Kidney (tissue), 14 donors: Measurements from ENCODE around the gene POLR2L. TPM values are rescaled to one million over a fixed set of nuclear protein-coding genes. Genes with fewer than 3 reads are reported as not detected.

Experiments
- DNase-seq, 5 donors: peaks; one replicate each; pipeline ENCODE4 v3.0.0-alpha.2; 2013 to 2020
- FAIRE-seq: peaks from 2 replicates; lab custom pipeline; 2012; peaks lifted over from hg19 to GRCh38; lab: Jason Lieb, UNC
- H3K27ac ChIP-seq, 2 donors: one replicate each; pipeline ENCODE4 v1.7.0; 2013; ENCODE audit warnings: low read depth in 2 of 2, low read length in 2 of 2, inconsistent platforms in 1 of 2
- H3K27me3 ChIP-seq: one replicate; pipeline ENCODE4 v1.7.1; 2013; ENCODE audit warnings: low read length, inconsistent platforms; ENCODE audit not compliant: control insufficient read depth, insufficient read depth
- H3K36me3 ChIP-seq, 3 donors: one replicate each; pipeline versions ENCODE4 v1.7.0 to v1.7.1; 2013; ENCODE audit warnings: low read length in 3 of 3, control low read depth in 1 of 3, inconsistent platforms in 1 of 3; ENCODE audit not compliant: insufficient read depth in 3 of 3, control insufficient read depth in 2 of 3
- H3K4me1 ChIP-seq, 3 donors: one replicate each; pipeline versions ENCODE4 v1.7.0 to v1.7.1; 2013; ENCODE audit warnings: low read length in 3 of 3, inconsistent platforms in 1 of 3, low read depth in 1 of 3; ENCODE audit not compliant: control insufficient read depth in 2 of 3, insufficient read depth in 2 of 3
- H3K4me3 ChIP-seq, 3 donors: one replicate each; pipeline versions ENCODE4 v1.7.0 to v1.8.1; 2013; ENCODE audit warnings: low read length in 3 of 3, control low read depth in 1 of 3, inconsistent platforms in 1 of 3
- H3K9ac ChIP-seq, 3 donors: one replicate each; pipeline versions ENCODE4 v1.7.0 to v1.7.1; 2013; ENCODE audit warnings: low read length in 3 of 3, control low read depth in 1 of 3, inconsistent platforms in 1 of 3
- H3K9me3 ChIP-seq, 3 donors: one replicate each; pipeline versions ENCODE4 v1.7.0 to v1.7.1; 2013; ENCODE audit warnings: low read length in 3 of 3, control low read depth in 1 of 3, inconsistent platforms in 1 of 3; ENCODE audit not compliant: control insufficient read depth in 2 of 3, insufficient read depth in 1 of 3
- CTCF ChIP-seq: IDR thresholded peaks from 3 replicates; pipeline ENCODE4 v1.5.1; 2012; ENCODE audit warnings: mild to moderate bottlenecking, moderate library complexity, borderline replicate concordance; ENCODE audit not compliant: insufficient read depth; ENCODE audit errors: extremely low read depth
- intact Hi-C: fragments of 100-400 bp; cut with DNase I; formaldehyde crosslinking; loops from one replicate; pipeline ENCODE4 v1.11.1; 2022
- polyA plus RNA-seq: library from polyadenylated mRNA; stranded (reverse); fragments of 350-450 nt; fragmentation: Illumina TruSeq; extraction: RNeasy Lipid Tissue Mini Kit (QIAGEN cat#74804); gene quantifications from one replicate; pipeline ENCODE4 v1.2.3, GENCODE V29; 2014; ENCODE audit warnings: low read depth, low replicate concordance; ENCODE audit not compliant: insufficient read depth
- total RNA-seq: library from RNA; stranded (reverse); fragmentation: NEBNext Ultra II Directional; extraction: Animal tissue kit (Norgen Biotek cat#: 25700); gene quantifications from one replicate; pipeline ENCODE4 v1.2.1, GENCODE V29; 2021
- donor health status: control.
- donor health status: control.
- donor health status: control.
- donor health status: control.
- donor health status: control.
- donor health status: DM: yes; HTN: yes; CAD: no.
- donor health status: Normal renal cell carcinoma (clear cell type).

The POLR2L gene
- total and polyA plus RNA-seq, 2 donors from 2014 or later: 107 to 376 TPM

- peaks cover 0 to 35% (median 8%) of the 10 kb centered on the region in 3 donors for H3K4me1 ChIP-seq
- intact Hi-C loops: no loop called here
- no peak for FAIRE-seq
- peaks cover 0 to 34% (median 10%) of the 10 kb centered on the region in 3 donors for H3K36me3 ChIP-seq
- no peak overlapping the region for H3K9ac ChIP-seq
- H3K27ac ChIP-seq: no peak overlapping the region
- no peak overlapping the region for H3K4me3 ChIP-seq
- no peak for TF ChIP-seq CTCF
- no peak for DNase-seq
- no peaks in the 10 kb centered on the region for H3K9me3 ChIP-seq
- H3K27me3 ChIP-seq: no peaks in the 10 kb centered on the region
Measured at GRCh38 chr11:839875-840617, 2.3 kb downstream of the POLR2L start.

GRCh38 chr11:839280-839623 is 3.1 kb downstream of the POLR2L start:
- Histone ChIP-seq H3K4me1 (peaks cover 0 to 39% (median 10%) of the 10 kb centered on the region in 3 donors), H3K9me3 (no peaks in the 10 kb centered on the region), H3K27ac (no peak overlapping the region), H3K36me3 (peaks cover 0 to 34% (median 10%) of the 10 kb centered on the region in 3 donors), H3K9ac (no peak overlapping the region), H3K4me3 (no peak overlapping the region), H3K27me3 (no peaks in the 10 kb centered on the region)
- TF ChIP-seq CTCF: no peak
- DNase-seq (no peak), FAIRE-seq (no peak)
- intact Hi-C loops: no loop called here

- Histone ChIP-seq H3K27me3 (no peaks in the 10 kb centered on the region), H3K9ac (no peak overlapping the region), H3K27ac (no peak overlapping the region), H3K4me1 (peaks cover 0 to 39% (median 12%) of the 10 kb centered on the region in 3 donors), H3K36me3 (peaks cover 0 to 34% (median 10%) of the 10 kb centered on the region in 3 donors), H3K4me3 (no peak overlapping the region), H3K9me3 (no peaks in the 10 kb centered on the region)
- FAIRE-seq (no peak), DNase-seq (no peak)
- TF ChIP-seq CTCF: no peak
- intact Hi-C loops: no loop called here
Measured at GRCh38 chr11:838441-839279, 3.7 kb downstream of the POLR2L start.
